ENCODE results near the gene NEDD9. TPM values are rescaled to one million over a fixed set of nuclear protein-coding genes. Genes with fewer than 3 reads are reported as not detected.

The NEDD9 gene
- total and polyA plus RNA-seq, 10 of the 15 experiments (the other 5 are each of a cell fraction or from before 2014, with no cell fraction given): 4.9 to 92.6 (median 14.6) TPM

DNA sequence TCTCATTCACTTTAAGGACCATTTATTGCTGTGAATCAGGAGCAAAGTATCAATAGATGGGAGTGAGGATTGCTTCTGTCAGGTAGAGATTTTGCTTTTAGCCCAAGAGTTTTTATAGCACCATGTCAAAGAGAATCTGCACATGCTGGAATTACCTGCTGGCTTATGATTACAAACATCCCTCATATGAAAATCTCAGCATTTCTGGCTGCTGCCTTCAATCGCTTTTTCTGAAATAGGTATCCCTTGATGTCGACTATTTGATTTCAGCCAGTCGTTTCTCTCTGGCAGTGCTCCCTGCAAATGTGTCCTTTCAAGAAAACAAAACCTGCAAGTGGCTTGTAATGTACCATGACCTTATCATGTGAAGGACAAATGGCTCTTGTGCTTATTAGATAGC, 34.5 kb upstream of the NEDD9 start:
- CTCF ChIA-PET: no interaction called here
- H3K36me3 ChIP-seq (ENCODE audit: control insufficient read depth in 2 of 2, insufficient read depth in 2 of 2, low read length in 1 of 2): peaks cover 4 to 6% of the 10 kb centered on the region in 2 experiments; a peak in 3 of 4 replicates

More for the DNA sequence above, 34.5 kb upstream of the NEDD9 start:
- no peak overlapping the region for H2AFZ ChIP-seq (ENCODE audit: control insufficient read depth, low read depth, low read length)
- H3K27ac ChIP-seq (ENCODE audit: control insufficient read depth, insufficient read depth): no peak overlapping the region
- H3K79me2 ChIP-seq (ENCODE audit: control insufficient read depth, insufficient read depth, low read length): no peaks in the 10 kb centered on the region
- H3K27me3 ChIP-seq (replicated peaks in 1 of 2; ENCODE audit: control insufficient read depth in 2 of 2, insufficient read depth in 2 of 2, low read length in 1 of 2): no peaks in the 10 kb centered on the region
- H3K4me3 ChIP-seq: no peak overlapping the region
- intact Hi-C loops (cut with micrococcal nuclease; ENCODE audit: unreplicated experiment): no loop called here
- TF ChIP-seq STAT3 (IDR thresholded peaks at IDR 0.05; ENCODE audit: low read depth, low read length) (no peak), FOS (IDR thresholded peaks at IDR 0.05; ENCODE audit: borderline replicate concordance, extremely low read depth, insufficient read length) (no peak), TCF7 (IDR thresholded peaks at IDR 0.05; ENCODE audit: borderline replicate concordance) (no peak), SRF (IDR thresholded peaks at IDR 0.05; ENCODE audit: low read depth in 2 of 2, low read length in 2 of 2) (no peak), BCL11A (IDR thresholded peaks at IDR 0.05; ENCODE audit: low read depth, low read length) (no peak), CBFB (IDR thresholded peaks at IDR 0.05; ENCODE audit: low read depth) (no peak), MYC (IDR thresholded peaks at IDR 0.05; ENCODE audit: insufficient read depth, insufficient read length, insufficient replicate concordance, low read length, severe bottlenecking) (no peak)
- TF ChIP-seq, protein P1, sequence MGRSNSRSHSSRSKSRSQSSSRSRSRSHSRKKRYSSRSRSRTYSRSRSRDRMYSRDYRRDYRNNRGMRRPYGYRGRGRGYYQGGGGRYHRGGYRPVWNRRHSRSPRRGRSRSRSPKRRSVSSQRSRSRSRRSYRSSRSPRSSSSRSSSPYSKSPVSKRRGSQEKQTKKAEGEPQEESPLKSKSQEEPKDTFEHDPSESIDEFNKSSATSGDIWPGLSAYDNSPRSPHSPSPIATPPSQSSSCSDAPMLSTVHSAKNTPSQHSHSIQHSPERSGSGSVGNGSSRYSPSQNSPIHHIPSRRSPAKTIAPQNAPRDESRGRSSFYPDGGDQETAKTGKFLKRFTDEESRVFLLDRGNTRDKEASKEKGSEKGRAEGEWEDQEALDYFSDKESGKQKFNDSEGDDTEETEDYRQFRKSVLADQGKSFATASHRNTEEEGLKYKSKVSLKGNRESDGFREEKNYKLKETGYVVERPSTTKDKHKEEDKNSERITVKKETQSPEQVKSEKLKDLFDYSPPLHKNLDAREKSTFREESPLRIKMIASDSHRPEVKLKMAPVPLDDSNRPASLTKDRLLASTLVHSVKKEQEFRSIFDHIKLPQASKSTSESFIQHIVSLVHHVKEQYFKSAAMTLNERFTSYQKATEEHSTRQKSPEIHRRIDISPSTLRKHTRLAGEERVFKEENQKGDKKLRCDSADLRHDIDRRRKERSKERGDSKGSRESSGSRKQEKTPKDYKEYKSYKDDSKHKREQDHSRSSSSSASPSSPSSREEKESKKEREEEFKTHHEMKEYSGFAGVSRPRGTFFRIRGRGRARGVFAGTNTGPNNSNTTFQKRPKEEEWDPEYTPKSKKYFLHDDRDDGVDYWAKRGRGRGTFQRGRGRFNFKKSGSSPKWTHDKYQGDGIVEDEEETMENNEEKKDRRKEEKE (IDR thresholded peaks at IDR 0.05): no peak
- TF ChIP-seq, protein P2, sequence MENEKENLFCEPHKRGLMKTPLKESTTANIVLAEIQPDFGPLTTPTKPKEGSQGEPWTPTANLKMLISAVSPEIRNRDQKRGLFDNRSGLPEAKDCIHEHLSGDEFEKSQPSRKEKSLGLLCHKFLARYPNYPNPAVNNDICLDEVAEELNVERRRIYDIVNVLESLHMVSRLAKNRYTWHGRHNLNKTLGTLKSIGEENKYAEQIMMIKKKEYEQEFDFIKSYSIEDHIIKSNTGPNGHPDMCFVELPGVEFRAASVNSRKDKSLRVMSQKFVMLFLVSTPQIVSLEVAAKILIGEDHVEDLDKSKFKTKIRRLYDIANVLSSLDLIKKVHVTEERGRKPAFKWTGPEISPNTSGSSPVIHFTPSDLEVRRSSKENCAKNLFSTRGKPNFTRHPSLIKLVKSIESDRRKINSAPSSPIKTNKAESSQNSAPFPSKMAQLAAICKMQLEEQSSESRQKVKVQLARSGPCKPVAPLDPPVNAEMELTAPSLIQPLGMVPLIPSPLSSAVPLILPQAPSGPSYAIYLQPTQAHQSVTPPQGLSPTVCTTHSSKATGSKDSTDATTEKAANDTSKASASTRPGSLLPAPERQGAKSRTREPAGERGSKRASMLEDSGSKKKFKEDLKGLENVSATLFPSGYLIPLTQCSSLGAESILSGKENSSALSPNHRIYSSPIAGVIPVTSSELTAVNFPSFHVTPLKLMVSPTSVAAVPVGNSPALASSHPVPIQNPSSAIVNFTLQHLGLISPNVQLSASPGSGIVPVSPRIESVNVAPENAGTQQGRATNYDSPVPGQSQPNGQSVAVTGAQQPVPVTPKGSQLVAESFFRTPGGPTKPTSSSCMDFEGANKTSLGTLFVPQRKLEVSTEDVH (IDR thresholded peaks at IDR 0.05; ENCODE audit: low read depth, partially characterized antibody): no peak
- TF ChIP-seq, protein P3, sequence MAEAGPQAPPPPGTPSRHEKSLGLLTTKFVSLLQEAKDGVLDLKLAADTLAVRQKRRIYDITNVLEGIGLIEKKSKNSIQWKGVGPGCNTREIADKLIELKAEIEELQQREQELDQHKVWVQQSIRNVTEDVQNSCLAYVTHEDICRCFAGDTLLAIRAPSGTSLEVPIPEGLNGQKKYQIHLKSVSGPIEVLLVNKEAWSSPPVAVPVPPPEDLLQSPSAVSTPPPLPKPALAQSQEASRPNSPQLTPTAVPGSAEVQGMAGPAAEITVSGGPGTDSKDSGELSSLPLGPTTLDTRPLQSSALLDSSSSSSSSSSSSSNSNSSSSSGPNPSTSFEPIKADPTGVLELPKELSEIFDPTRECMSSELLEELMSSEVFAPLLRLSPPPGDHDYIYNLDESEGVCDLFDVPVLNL (IDR thresholded peaks at IDR 0.05; ENCODE audit: low read depth, low read length): no peak
- SMC1A ChIA-PET (ENCODE audit: uncharacterized antibody, unreplicated experiment): no interaction called here
- POLR2A ChIA-PET: interaction anchor here (0.7 kb wide), 1 partner anchor 89 kb away, joined by 6 read pairs; no protein-coding TSS in a partner anchor
- RAD21 ChIA-PET (ENCODE audit: unreplicated experiment): no interaction called here
- in situ Hi-C loops (cut with MboI): no loop called here
- BruUV-seq (replicated peaks): no TSS peak
- H3K4me1 ChIP-seq (ENCODE audit: control insufficient read depth, insufficient read depth, low read length): no peaks in the 10 kb centered on the region
- ATAC-seq (no peak), DNase-seq (ENCODE audit: low read depth, low spot score) (no peak), FAIRE-seq (no peak)
- H3K9ac ChIP-seq (ENCODE audit: control insufficient read depth, insufficient read depth, low read length): no peak overlapping the region
- 96% methylated on average over 3 of the region's 3 CpGs for WGBS (ENCODE audit: insufficient coverage, insufficient replicate concordance, low lambda C conversion rate, missing lambda C conversion rate)
- no peak overlapping the region for H3K4me2 ChIP-seq (ENCODE audit: control insufficient read depth, insufficient read depth)
- no peaks in the 10 kb centered on the region for H4K20me1 ChIP-seq (ENCODE audit: control insufficient read depth, insufficient read depth)
- no peaks in the 10 kb centered on the region for H3K9me3 ChIP-seq (replicated peaks; ENCODE audit: control insufficient read depth, insufficient read depth, low read length)

All from GM12878 (cell line).